NCI-H2081 treated with DMSO at 0.1 percent for 48 hours (cell line): ENCODE data around the gene PDK2.

Experiments
- DNase-seq: peaks from one replicate; lab custom pipeline; 2025; lab: John Stamatoyannopoulos, UW

PDK2 gene

GRCh38 chr17:50078430-50078829 lies 16.7 kb upstream of the PDK2 start:
- no peak for DNase-seq

- DNase-seq, result no peak
Observed at GRCh38 chr17:50079334-50080095, 15.6 kb upstream of the PDK2 start.

GRCh38 chr17:50080096-50080480 lies 15.1 kb upstream of the PDK2 start:
- DNase-seq, result no peak

GRCh38 chr17:50080827-50081226 lies 14.3 kb upstream of the PDK2 start:
- no peak for DNase-seq

GRCh38 chr17:50081757-50082156 lies 13.4 kb upstream of the PDK2 start:
- no peak for DNase-seq

- no peak for DNase-seq
Observed at GRCh38 chr17:50087246-50087911, 7.8 kb upstream of the PDK2 start.

GRCh38 chr17:50087912-50088405 lies 7.2 kb upstream of the PDK2 start:
- DNase-seq, result no peak

GRCh38 chr17:50088952-50089825 lies 6.0 kb upstream of the PDK2 start:
- no peak for DNase-seq

- no peak for DNase-seq
Observed at GRCh38 chr17:50090071-50090470, 5.1 kb upstream of the PDK2 start.

GRCh38 chr17:50090971-50091917 lies 3.9 kb upstream of the PDK2 start:
- no peak for DNase-seq

- no peak for DNase-seq
Observed at GRCh38 chr17:50091918-50092285, 3.2 kb upstream of the PDK2 start.

GRCh38 chr17:50093246-50093645 lies 1.9 kb upstream of the PDK2 start:
- no peak for DNase-seq

- no peak for DNase-seq
Observed at GRCh38 chr17:50093807-50094206, 1.3 kb upstream of the PDK2 start.

- peak; percentile 55 for DNase-seq
Observed at GRCh38 chr17:50094243-50094752, 853 bp upstream of the PDK2 start.

- no peak for DNase-seq
Observed at GRCh38 chr17:50095626-50096037, 481 bp downstream of the PDK2 start.

- no peak for DNase-seq
Observed at GRCh38 chr17:50096092-50096491, 941 bp downstream of the PDK2 start.

GRCh38 chr17:50096758-50097157 lies 1.6 kb downstream of the PDK2 start:
- DNase-seq, result no peak

GRCh38 chr17:50097455-50097854 lies 2.3 kb downstream of the PDK2 start:
- no peak for DNase-seq

- DNase-seq, result no peak
Observed at GRCh38 chr17:50097926-50098325, 2.8 kb downstream of the PDK2 start.

- no peak for DNase-seq
Observed at GRCh38 chr17:50098583-50098982, 3.4 kb downstream of the PDK2 start.

GRCh38 chr17:50099003-50099402 lies 3.9 kb downstream of the PDK2 start:
- DNase-seq, result no peak
